Ovary (tissue), 3 donors: ENCODE measurements around the gene EHMT2.
"Not testable (repeated sequence)": the region's sequence is repeated elsewhere in the genome, so short reads cannot be mapped to it uniquely, and the experiment has no call there.

Experiments
- CTCF ChIP-seq, 3 donors: fragments of 450-650 bp in 2 of 3; fragments of 200-600 bp in 1 of 3; IDR thresholded peaks; one replicate each; pipeline versions ENCODE4 v1.5.1 to v1.8.0; 2016 to 2022; ENCODE audit warnings: antibody characterized with exemption in 3 of 3, mild to moderate bottlenecking in 1 of 3
- POLR2A ChIP-seq: fragments of 450-650 bp; IDR thresholded peaks from one replicate; pipeline ENCODE4 v1.6.1; 2017; ENCODE audit warnings: antibody characterized with exemption, mild to moderate bottlenecking, moderate library complexity
- donor health status: DM: no; HTN: no; CAD: no.

GRCh38 chr6:31864123-31864562 lies 33.4 kb downstream of the EHMT2 start:
- TF ChIP-seq CTCF (IDR thresholded peaks at IDR 0.05); POLR2A: not testable (repeated sequence)
